HG03025 (cell line): ENCODE results near the gene RAB3D.
"Not testable (repeated sequence)": the region's sequence is repeated elsewhere in the genome, so short reads cannot be mapped to it uniquely, and the experiment has no call there.

Experiments used
- ATAC-seq: cut with Tn5 transposase; IDR thresholded peaks from one replicate; pipeline ENCODE4 v1.9.1; 2021; ENCODE audit warnings: mild to moderate bottlenecking, moderate library complexity; ENCODE audit not compliant: unreplicated experiment, low FRiP score

The RAB3D gene

DNA sequence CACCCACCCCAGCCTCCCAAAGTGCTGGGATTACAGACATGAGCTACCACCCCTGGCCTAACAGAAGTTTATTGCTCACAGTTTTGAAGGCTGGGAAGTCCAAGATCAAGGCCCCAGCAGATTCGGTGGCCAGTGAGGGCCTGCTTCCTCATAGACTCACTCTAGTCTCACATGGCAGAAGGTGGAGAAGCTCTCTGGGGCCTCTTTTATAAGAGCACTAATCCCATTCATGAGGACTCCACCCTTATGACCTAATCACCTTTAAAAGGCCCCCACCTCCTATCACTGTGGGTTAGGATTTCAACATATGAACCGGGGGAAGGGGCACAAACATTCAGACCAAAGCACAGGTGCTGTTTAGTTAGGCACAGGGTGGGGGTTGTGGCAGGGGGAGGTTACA is 28.1 kb upstream of the RAB3D start:
- ATAC-seq = no peak

DNA sequence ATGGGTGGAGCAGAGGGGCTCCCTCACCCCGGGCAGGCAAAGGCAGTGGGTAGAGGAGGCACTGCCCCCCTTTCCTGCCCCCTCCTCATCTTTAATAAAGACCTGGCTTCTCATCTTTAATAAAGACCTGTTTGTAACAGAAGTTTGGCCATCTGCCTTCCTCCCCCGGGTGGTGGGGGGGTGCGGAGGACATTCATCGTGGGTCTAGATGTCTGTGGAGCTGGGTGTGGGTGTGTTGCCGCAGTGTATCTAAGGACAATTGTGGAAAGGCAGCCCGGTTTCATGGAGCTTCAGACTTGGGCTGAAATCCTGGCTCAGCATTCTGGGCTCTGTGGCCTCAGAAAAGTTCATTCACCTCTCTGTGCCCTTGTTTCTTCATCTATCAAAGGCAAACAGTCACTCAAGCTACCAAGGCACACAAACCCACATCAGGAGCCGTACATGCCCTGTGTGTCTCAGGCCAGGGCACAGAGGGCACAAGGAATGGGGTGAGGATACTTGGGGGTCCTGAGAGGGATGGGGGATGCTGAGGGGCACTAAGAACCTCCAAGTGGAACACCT is 26.2 kb upstream of the RAB3D start:
- no peak for ATAC-seq

DNA sequence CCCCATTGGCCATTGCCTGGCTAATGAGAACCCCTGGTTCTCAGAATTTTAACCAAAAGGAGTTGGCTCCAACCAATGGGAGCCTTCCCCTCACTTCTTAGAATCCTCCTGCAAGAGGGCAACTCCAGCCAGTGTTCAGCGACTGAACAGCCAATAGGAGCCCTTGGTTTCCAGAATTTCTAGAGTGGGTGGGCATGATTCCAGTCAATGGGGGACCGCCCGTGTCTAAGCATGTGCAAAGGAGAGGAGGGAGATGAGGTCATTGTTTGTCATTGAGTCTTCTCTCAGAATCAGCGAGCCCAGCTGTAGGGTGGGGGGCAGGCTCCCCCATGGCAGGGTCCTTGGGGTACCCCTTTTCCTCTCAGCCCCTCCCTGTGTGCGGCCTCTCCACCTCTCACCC is 25.5 kb upstream of the RAB3D start:
- ATAC-seq = no peak

DNA sequence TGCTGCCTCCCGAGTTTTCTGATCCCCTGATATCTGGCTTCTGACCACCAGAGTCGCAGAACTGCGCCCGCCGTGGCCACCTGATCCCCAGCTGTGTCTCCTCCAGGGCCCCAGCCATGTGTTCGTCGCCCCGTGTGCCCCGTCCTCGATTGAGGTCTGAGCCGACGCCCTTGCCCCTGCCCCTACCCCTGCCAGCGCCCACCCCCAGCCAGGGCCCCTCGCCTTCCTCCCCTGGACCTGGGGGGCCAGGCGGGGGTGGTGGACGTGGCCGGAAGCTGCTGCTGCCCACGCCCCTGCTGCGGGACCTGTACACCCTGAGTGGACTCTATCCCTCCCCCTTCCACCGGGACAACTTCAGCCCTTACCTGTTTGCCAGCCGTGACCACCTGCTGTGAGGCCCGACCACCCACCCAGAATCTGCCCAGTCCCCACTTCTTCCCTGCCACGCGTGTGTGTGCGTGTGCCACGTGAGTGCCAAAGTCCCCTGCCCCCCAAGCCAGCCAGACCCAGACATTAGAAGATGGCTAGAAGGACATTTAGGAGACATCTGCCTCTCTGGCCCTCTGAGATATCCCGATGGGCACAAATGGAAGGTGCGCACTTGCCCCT is 24.9 kb upstream of the RAB3D start:
- no peak for ATAC-seq

DNA sequence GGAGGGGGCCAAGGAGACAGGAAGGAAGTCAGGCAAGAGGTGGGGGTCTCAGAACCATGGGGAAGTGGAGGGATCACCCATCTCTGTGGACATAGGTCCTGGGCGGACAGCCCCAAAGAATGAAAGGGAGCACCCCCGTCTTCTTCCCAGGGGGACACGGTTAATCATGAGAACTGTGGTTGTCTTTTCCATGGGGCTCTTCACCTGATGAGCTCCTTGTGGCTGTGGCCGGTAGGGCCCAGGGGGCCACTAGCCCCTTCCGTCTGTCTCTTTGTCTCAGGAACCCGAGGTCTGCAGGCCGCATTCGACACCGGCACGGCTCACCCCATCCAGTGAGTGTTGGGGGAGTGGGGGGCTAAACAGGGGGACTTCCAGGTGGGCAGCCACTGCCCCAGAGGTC is 24.4 kb upstream of the RAB3D start:
- ATAC-seq = no peak

DNA sequence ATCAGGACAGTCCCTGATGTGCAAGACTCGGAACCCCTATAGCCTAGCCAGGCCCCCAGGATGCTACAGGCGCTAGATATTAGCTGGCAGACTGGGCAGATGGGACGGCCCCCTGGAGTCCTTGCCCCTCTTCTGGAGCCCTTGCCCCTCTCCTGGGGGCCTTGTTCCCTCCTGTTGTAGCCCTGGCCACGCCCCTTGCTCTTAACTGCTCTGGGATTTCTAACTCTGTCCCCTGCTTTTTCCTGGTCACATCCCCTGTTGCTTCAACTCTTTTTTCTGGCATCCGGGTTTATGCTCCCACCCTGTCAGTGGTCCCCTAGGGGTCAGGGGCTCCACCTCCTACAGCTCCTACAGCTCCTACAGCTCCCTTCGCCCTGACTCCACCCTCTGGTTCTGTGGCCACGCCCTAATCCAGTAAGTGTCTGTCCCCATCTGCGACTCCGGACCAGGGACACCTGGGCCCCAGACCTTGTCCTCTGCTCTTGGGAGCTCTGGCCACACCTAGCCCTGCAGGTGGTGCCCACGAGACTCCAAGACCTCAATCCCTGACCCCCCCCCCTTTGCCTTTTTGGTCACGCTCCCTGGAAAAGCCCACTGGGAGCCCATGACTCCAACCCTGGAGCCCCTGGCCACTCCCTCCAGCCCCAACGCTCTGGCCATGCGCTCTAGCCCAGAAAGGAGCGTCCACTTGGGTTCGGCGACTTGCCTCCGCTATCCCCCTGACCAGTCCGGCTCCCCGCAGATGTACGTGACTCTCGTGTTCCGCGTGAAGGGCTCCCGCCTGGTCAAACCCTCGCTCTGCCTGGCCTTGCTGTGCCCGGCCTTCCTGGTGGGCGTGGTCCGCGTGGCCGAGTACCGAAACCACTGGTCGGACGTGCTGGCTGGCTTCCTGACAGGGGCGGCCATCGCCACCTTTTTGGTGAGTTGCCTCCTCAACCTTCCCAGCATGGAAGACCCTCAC is 22.6 kb upstream of the RAB3D start:
- ATAC-seq = no peak

DNA sequence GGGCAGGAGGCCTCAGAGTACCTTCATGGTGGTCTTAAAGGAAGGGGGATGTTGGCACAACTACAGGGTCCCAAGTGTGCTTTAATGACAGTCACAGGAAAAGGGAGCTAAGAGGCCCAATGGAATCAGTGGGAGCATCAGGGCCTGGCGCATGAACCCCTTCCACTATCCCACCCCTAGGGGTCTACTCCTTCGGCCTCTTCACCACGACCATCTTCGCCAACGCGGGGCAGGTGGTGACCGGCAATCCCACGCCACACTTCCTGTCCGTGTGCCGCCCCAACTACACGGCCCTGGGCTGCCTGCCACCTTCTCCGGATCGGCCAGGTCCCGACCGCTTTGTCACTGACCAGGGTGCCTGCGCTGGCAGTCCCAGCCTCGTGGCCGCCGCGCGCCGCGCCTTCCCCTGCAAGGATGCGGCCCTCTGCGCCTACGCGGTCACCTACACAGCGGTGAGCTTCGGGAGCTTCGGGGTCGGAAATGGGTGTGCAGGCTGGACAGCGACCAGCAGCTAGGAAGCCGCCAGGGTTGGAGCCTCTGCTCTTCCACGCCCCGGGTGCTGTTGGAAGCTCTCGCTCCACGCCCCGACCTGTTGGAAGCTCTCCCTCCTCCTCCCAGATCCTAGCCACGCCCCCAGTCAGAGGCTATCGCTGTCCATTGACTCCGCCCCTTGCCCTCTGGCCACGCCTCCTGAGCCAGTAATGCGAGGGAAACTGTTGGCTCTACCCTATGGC is 21.7 kb upstream of the RAB3D start:
- ATAC-seq = no peak

DNA sequence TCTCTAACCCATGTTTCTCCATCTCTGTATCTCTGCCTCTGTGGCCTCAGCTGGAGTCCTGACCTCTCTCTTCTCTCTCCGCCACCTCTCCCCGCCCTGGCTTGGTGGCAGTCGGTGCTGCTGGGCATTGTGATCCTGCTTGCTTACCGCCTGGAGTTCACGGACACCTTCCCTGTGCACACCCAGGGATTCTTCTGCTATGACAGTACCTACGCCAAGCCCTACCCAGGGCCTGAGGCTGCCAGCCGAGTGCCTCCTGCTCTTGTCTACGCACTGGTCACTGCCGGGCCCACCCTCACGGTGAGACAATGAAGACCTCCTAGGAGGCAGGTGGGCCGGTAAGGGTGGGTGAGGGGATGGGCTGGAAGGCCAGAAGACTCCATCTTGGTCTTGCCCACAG is 20.0 kb upstream of the RAB3D start:
- no peak for ATAC-seq

DNA sequence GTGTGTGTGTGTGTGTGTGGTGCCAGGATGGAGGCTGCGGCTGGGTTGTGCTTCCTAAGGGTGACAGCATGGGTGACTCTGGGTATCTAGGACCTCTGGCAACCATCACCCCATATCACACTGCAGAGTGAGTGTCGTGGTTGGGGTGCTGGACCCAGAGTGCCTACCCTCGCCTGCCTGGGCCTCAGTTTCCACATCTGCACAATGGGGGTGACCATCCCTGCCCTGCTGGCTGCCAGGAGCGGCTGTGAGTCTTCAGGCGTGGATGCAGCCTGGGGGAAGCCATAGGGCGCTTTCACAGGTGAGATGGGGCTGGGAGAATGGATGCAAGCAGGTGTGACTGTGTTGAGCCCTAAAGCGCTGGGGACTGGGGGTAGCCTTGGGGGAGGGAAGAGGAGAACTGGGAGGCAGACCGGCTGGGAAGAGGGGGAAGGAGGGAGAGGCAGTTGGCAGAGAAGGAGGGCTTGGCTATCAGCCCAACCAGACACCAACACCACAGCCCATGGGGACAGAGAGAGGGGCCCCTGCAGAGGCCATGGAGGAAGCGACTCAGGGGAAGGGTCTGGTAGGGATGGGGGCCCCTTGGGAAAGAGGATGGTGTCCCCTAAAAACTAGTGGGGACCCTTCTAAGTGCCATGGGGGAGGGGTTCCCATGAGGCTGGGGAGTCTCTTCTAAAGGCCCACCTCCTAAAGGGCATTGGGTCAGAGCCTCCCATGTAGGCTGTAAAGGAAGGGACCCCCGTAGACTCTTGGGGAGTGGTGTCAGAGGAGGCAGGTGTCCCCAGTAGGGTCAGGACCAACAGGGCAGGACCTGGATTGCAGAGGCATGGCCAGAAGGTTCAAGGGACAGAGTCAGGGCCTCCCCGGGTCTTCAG is 17.5 kb upstream of the RAB3D start:
- ATAC-seq = no peak

DNA sequence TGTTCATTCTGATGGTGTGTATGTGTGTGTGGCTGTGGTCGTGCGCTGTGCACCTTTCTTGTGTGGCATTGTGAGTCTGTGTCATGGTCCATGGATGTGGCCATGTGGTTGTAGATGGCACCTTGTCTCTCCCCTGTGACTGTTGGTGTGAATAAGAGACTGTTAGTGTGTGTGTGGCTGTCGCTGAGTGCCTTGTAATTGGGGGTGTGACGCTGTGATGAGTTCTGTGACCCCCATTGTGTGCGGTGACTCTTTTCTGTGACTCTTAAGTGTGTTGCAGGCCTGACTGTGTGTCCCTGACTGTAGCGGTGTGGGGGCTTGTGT is 16.6 kb upstream of the RAB3D start:
- no peak for ATAC-seq

DNA sequence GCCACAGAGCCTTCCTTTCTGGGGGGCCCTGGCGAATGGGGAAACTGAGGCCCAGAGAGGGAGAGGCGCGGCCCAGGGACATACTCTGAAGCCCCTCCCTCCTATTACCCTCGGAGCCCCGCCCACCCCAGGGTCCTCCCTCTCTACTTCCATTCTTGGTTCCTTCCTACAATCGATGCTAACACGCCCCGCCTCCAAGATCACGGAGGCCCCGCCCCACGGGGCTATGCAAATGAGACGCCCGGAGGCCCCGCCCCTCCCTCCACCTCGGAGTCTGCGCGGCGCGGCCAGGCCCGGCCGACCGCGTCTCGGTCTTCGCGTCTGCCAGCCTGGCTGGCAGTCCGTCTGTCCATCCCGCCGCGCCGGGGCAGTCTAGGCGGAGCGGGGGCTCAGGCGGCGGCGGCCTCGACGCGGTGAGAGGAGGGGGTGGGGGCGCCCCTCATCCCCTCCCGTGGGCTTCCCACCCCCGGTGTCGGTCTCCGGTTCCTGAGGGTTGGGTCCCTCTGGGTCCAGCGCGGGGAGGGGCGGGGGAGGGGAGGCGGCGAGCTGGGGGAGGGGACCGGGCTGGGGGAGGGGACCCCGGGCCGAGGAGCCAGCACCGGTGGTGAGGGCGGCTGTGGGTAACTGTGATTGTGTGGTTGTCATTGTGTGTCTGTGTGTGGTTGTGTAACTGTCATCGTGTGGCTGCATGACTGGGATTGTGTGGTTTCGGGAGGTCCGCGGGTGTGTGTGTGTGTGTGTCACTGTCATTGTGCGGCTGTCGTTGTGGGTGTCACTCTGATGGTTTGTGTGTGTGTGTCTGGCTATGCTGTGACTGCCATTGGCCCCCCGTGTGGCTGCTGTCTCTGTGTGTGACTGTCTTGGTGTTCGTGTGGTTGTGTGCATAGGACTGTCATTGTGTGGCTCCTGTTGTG is 16.0 kb upstream of the RAB3D start, which contains the start of gene PLPPR2:
TSS of gene PLPPR2 (plus strand) at position 273 of the 914 bp plus-strand sequence. CDS start 2,242 bp downstream, outside the sequence.
- ATAC-seq = no peak

DNA sequence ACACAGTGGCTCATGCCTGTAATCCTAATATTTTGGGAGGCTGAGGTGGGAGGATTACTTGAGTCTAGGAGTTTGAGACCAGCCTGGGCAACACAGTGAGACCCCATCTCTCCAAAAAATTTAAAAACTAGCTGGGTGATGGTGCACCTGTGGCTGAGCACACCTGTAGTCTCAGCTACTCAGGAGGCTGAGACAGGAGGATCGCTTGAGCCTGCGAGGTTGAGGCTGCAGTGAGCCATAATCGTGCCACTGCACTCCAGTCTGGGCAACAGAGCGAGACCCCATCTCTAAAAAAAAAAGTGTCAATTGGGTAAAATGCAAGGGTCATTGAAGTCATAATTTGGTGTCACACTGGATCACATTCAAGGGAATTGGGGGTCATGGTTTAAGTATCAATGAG is 14.6 kb upstream of the RAB3D start:
- ATAC-seq = not testable (repeated sequence)

DNA sequence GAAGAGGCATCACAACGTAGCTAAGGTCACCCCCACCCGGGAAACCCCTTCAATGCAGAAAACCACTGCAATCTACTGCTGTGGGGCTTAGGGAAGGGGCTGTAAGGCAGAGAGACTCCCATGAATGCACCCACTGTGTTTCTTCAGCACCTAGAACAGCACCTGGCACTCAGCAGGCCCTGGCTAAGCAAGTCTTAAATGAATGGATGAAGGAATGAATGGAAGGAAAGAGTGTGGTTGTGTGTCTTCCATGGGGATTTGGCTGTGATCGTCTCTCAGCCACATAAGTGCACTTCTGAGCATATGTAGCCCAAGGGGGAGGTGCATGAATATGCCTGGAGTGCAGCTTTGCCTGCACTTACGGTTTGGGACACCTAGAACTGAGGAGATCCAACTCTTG is 9.7 kb upstream of the RAB3D start:
- no peak for ATAC-seq

DNA sequence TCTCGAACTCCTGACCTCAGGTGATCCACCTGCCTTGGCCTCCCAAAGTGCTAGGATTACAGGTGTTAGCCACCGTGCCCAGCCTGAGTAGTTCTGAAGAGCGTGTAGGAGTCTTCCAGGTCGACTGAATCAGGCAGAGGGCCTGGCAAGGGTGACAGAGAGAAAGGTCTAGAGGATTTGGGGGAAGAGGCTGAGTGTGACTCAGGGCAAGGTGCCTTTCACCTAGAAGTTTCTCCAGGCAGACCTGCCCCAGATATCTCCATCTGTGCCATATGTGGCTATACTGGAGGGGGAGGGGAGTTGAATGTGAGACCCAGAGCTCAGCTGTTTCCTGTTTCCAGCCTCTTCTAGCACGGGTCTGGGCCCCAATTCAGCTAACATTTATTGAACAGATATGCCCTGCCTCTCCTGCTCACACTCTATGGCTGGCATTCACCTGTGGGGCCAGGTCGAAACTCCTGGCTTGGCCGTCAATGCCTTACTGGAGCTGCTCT is 8.1 kb upstream of the RAB3D start:
- ATAC-seq = no peak

DNA sequence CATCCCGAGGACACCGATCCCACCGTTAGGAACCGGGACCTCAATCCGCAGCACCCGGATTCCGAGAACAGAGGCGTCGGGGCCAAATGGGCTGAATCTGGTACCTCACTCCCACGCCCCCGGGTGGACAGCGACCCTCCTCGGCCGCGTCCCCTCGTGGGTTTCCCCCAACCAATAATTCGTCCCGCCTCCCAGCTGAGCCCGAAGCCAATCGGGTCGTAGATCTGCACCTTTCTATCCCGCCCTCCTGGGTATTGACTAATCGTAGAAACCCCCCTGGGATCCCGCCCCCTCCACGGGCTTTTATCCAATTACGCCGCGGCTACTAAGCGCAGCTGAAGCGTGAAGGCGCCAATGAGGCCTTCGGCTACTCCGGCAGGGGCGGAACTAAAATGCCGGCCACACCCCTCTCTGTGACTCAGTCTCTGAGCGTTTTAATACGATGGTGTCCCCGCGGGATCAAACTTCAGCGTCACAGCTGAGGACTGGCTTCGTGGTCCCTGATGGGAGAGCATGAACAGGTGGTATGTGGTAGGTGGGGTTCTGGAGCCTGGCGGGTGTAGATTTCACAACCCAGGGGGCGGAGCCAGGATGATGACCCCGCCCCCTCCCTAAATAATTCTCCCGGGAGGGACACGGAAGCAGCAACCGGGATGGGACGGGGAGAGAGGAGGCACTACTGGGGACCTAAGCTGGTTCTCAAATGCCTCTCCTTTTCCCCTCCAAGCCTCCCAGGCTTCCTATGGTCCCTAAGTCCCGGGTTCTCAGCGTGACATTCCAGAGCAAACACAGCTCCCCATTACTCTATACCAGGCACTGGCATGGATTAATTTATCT is 6.9 kb upstream of the RAB3D start, which contains the start of the genes CCDC159 and TMEM205:
TSS of gene CCDC159 (plus strand) at position 416 of the 837 bp plus-strand sequence. CDS start at position 504, 88 bp downstream.
TSS of gene TMEM205 (minus strand) at position 165 of the 837 bp plus-strand sequence. CDS start 649 bp downstream, outside the sequence.
- peak; percentile 91 for ATAC-seq

DNA sequence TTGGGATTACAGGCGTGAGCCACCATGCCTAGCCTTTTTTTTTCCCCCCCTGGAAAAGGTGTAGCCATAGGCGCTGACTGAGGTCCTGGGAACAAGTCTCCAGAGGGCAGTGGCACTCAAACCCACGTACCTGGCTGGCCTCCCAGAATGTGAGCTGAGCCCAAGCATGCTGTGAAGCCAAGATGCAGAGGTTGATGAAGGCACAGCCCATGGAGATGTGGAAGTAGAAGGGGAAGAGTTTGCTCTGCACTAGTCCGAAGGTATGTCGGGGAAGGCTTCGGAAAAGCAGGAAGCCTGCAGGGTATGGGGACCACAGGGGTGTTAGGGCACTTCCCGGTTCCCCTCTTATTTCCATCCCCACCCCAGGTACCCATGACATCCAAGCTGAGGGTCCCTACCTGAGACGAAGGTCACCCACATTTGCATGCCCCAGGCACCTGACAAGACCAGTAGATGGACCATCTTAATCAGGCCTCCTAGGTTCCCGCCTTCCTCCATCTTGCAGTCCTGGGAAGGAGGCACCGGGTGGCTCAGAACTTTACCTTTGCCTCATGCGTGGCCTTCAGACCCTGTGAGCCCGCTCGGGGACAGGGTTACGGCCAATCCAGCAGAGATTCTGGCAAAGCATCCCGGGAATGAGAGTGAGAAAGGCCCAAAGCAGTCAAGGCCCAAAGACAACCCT is 5.8 kb upstream of the RAB3D start:
- no peak for ATAC-seq

DNA sequence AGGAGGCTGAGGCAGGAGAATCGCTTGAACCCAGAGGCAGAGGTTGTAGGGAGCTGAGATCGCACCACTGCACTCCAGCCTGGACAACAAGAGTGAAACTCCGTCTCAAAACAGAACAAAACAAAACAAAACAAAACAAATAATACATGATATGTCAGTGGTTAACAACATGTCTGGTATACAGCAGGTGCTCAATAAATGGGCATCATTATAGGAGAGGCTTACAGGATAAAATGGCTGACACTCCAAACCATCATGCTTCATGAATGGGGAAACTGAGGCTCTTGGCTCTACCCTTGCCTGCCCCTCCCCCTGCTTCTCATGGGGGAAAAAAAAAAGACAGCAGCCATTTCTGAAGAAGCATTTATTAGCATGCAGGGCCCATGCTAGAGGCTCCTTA is 3.0 kb upstream of the RAB3D start:
- no peak for ATAC-seq
